Amniotic stem cell (primary cell): ENCODE results near the gene PHC2.
"Not testable (repeated sequence)": the region's sequence is repeated elsewhere in the genome, so short reads cannot be mapped to it uniquely, and the experiment has no call there.

Source experiments
- DNase-seq: peaks from one replicate; lab custom pipeline; 2025; lab: John Stamatoyannopoulos, UW

PHC2 gene

GRCh38 chr1:33294071-33295010 lies 136.6 kb downstream of the PHC2 start:
- no peak for DNase-seq

GRCh38 chr1:33292726-33293340 lies 138.1 kb downstream of the PHC2 start:
- DNase-seq = no peak

GRCh38 chr1:33290615-33291014 lies 140.3 kb downstream of the PHC2 start:
- not testable (repeated sequence) for DNase-seq

GRCh38 chr1:33289858-33290154 lies 141.1 kb downstream of the PHC2 start:
- no peak for DNase-seq

- no peak for DNase-seq
Measured at GRCh38 chr1:33288976-33289857, 141.7 kb downstream of the PHC2 start.

- DNase-seq = no peak
Measured at GRCh38 chr1:33287317-33287716, 143.6 kb downstream of the PHC2 start.

DNA sequence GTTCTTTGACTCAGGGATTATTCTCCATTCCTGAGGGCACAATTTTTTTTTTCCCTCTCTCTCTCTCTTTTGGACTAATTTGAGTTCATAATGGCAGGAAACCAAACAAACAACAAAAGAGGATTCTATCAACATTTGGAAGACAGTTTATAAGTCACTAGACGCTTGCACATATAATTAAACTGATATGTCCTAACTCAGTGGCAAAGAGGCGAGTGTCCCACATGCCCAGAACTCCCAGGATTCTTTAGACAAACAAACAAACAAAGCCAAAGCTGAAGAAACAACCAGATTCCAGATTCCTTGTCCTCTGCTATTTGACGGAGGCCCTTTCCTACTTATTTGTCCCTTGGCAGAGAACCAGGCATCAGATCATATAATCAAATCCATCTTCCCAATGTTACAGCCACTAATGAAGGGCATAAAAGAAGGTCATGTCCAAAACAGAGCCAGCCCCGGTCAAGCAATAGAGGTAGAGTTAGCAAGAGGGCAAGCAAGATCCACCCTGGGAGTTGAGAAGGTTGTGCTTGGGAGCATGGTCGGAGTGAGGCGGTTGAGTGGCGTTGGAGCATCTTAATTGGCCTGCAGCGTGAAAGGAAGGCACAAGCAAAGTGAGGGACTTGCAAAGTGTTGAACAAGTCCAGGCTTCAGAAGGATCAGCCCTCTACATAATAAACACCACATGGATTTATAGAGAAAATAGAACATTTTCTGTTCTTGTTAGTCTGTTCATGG lies 144.3 kb downstream of the PHC2 start:
- DNase-seq = no peak

DNA sequence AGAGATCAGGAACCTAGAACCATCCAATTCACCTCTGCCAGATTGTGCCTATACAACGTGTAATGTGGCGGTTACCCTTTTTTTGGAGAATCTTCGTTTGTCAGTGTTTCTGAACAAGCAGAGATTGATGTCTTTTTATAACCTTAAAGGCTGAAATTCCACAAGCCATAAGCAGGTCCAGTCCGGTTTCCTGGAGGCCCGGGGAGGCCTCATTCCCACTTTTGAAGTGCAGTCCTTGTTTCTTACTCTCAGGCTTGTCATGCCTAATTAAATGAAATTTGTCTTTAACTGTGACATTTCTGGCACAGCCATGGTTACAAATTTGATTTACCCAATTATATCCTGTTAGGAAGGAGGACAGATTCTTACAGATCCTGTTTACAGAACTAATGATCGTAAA lies 146.8 kb downstream of the PHC2 start:
- no peak for DNase-seq

DNA sequence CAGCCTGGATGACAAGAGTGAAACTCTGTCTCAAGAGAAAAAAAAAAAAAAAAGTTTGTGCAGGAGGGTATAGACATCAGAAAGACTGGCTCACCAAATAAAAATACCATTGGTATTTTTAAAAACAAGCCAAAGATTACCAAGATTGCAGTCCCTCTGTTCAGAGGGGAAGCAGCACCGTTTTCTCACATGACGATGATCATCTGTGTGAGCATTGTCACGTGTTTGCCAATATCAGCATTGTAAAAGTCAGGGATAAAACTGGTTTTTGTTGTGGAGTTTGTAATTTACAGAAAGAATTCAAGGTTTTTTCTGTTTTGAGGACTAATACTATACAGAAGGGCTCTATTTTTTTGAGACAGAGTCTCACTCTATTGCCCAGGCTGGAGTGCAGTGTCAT lies 148.1 kb downstream of the PHC2 start:
- DNase-seq = no peak

DNA sequence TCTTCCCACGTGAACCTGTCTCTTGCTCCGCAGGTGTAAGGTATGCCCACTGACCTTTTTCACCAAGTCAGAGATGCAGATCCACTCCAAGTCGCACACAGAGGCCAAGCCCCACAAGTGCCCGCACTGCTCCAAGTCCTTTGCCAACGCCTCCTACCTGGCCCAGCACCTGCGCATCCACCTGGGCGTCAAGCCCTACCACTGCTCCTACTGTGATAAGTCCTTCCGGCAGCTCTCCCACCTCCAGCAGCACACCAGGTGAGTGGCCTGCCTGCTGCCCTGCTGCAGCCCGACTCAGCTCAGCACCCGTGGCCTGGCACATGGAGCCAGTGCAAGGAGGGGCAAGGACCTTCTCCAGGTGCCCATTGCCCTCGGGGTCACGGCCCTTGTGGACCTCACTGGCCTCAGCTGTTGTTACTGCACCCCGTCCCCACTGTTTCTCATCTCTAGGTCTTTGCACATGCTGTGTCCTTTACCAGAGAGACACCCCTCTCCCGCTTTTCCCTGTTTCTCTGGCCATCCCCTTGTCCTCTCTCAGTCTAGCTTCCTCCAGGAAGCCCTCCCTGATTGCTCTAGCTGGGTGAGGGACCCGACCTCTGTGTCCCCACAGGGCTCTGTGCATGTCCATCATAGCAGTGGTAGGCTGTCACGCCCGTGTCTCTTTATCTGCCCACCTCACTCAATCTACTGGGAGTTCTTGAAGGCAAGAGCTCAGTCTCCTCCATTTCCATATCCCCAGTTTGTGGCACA lies 149.2 kb downstream of the PHC2 start:
- DNase-seq = no peak

GRCh38 chr1:33280091-33280661 lies 150.7 kb downstream of the PHC2 start:
- no peak for DNase-seq

GRCh38 chr1:33277488-33278084 lies 153.3 kb downstream of the PHC2 start:
- no peak for DNase-seq

- DNase-seq = no peak
Measured at GRCh38 chr1:33276573-33277298, 154.2 kb downstream of the PHC2 start.

- no peak for DNase-seq
Measured at GRCh38 chr1:33275706-33276572, 155.0 kb downstream of the PHC2 start.

DNA sequence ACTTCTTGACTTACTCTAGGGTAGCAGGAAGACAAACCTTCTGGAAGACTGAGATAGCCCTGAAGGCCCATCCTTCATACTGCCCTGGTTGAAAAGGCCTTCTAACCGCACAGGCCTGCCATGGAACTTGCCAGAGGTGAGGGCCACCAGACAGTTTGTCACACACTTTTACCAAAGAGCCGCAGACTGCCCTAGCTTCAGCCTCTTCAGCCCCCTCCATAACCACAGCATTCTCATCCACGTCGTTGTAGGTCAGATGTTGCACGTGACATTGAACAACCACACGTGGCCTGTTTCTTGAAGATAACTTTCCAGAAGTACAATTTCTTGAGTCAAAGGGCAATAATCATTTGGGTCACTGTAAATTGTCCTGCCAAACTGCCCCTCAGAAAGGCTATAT lies 155.7 kb downstream of the PHC2 start:
- DNase-seq = no peak

DNA sequence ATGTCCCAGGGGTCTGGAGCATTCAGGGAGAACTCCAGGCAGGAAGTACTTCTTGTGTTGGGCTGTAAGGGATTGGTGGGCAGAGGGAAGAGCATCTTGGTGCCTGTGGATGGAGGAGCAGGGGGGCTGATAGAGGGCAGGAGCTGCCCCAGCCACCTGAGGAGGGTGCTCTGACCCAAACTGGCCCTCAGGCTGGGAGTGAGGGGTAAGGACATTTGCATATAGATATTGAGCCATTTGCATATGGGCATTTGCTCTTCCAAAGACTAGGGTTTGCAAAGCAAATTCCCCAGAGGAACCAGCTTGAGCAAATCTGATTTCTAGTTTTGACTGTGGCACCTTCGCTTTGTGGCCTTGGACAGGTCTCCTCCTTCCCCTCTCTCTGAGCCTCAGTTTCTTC lies 156.4 kb downstream of the PHC2 start:
- no peak for DNase-seq

DNA sequence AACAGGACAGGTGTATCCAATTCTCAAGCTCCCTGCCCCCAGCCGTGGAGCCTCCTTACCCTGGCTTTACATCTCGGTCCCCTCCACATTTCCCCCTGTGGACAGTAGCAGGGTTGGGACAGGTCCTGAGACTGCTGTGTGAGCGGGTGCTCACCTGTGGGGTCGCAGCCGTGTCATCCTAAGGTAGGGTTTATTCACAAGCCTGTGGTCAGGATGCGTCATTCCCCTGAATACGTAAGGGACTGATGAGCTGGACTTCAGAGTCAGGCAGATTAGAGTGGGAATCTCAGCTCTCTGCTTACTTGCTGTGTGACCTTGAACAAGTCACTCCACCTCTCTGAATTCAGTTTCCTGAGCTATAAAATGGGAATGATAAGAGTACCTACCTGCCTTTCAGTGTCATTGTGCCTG lies 156.9 kb downstream of the PHC2 start:
- no peak for DNase-seq
